Adipocyte (in vitro differentiated cells): ENCODE data around the gene FRRS1.

ENCODE experiments used
- DNase-seq: peaks from one replicate; pipeline ENCODE4 v3.0.0-alpha.2; 2015; ENCODE audit warnings: low read depth
- H3K27me3 ChIP-seq: replicated peaks from 2 replicates; pipeline ENCODE4 v1.7.0; 2013; ENCODE audit warnings: mild to moderate bottlenecking, low read length, moderate library complexity; ENCODE audit not compliant: control insufficient read depth, insufficient read depth
- H3K36me3 ChIP-seq: 2 replicates; pipeline ENCODE4 v1.7.0; 2013; ENCODE audit warnings: low read length, mild to moderate bottlenecking, moderate library complexity; ENCODE audit not compliant: control insufficient read depth, insufficient read depth, severe bottlenecking
- H3K4me1 ChIP-seq: 2 replicates; pipeline ENCODE4 v1.7.0; 2013; ENCODE audit warnings: mild to moderate bottlenecking, low read length, moderate library complexity; ENCODE audit not compliant: control insufficient read depth, insufficient read depth
- H3K4me3 ChIP-seq: 2 replicates; pipeline ENCODE4 v1.7.0; 2013; ENCODE audit warnings: mild to moderate bottlenecking, low read length, moderate library complexity
- H3K9ac ChIP-seq: 2 replicates; pipeline ENCODE4 v1.7.0; 2013; ENCODE audit warnings: mild to moderate bottlenecking, low read length, moderate library complexity
- H3K9me3 ChIP-seq: 2 replicates; pipeline ENCODE4 v1.7.0; 2013; ENCODE audit warnings: mild to moderate bottlenecking, low read length, moderate library complexity; ENCODE audit not compliant: control insufficient read depth

The FRRS1 gene

DNA sequence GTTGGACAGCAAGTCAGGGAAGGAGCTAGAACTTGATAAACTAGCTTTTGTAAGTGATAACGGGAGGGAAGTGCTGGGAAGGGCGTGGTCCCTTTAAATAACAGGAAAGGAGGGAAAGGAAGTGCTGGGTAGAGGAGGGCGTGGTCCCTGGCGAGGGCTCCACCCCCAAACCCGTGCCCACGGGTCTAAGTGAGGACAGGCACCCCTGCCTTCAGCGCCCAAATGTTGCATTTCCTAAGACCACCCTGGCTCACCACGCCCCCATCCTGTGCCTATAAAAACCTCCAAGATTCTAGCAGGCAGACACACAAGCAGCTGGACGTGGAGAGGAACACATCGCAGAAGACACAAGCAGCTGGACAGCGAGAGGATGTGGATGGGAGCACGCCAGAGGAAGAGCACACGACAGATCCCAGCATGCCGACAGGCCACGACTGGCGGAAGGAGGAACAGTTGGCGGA lies 62.0 kb downstream of the FRRS1 start:
- Histone ChIP-seq H3K36me3 (no peaks in the 10 kb centered on the region), H3K9me3 (no peaks in the 10 kb centered on the region), H3K9ac (no peak overlapping the region), H3K4me3 (no peak overlapping the region), H3K4me1 (peaks cover 25% of the 10 kb centered on the region), H3K27me3 (no peaks in the 10 kb centered on the region)
- DNase-seq: no peak

DNA sequence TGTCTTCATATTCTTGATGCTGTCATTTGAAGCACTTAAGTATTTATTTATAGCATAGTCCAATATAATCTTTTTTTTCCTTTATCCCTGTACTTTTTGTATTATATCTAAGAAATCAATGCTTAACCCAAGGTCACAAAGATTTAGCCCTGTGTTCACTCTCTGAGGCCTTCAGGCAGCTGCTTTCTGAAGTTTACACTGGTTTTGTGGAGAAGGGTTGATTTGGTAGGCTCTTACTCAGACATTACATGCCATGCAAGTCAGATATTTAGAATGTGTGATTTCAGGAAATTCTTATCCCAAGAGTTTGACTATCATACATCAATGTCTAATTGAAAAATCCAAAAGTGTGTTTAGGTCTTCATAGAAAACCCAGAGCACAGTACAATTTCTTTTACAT lies 64.2 kb downstream of the FRRS1 start:
- Histone ChIP-seq H3K9ac (no peak overlapping the region), H3K36me3 (no peaks in the 10 kb centered on the region), H3K9me3 (no peaks in the 10 kb centered on the region), H3K27me3 (no peaks in the 10 kb centered on the region), H3K4me1 (peaks cover 27% of the 10 kb centered on the region), H3K4me3 (no peak overlapping the region)
- no peak for DNase-seq

DNA sequence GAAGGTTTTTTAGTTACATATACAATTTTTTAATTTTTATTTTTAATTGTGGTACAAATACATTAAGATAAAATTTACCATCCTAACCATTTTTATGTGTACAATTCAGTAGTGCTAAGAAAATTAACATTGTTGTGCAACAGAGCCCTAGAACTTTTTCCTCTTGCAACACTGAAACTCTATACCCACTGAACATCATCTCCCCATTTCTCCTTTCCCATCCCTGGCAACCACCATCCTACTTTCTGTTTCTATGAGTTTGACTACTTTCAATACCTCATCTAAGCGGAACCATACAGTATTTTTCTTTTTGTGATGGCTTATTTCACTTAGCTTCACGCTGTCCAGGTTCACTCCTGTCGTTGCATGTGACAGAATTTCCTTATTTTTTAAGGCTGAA lies 66.4 kb downstream of the FRRS1 start:
- Histone ChIP-seq H3K9ac (no peak overlapping the region), H3K36me3 (peaks cover 8% of the 10 kb centered on the region), H3K27me3 (no peaks in the 10 kb centered on the region), H3K9me3 (no peaks in the 10 kb centered on the region), H3K4me3 (peak overlapping the region; percentile 26), H3K4me1 (peaks cover 16% of the 10 kb centered on the region)
- DNase-seq: peak; percentile 62

DNA sequence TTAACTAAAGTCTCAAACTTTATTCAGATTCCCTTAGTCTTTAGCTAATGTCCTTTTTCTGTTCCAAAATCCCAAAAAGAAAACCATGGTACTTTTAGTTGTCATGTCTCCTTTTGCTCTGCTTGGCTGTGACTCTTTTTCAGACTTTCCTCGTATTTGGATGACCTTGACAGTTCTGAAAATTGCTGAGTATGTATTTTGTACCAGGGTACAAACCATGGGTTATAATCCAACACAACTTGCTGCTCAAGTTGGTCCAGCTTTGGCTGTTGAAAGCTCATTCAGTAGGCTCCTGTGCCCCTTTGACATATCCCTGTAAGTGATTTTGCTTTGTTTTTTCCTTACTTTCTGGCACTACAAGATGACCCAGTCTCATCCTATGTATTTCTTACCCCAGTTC lies 68.9 kb downstream of the FRRS1 start:
- no peak overlapping the region for H3K4me3 ChIP-seq
- no peaks in the 10 kb centered on the region for H3K27me3 ChIP-seq
- peaks cover 31% of the 10 kb centered on the region for H3K36me3 ChIP-seq
- peaks cover 13% of the 10 kb centered on the region for H3K4me1 ChIP-seq
- H3K9me3 ChIP-seq: no peaks in the 10 kb centered on the region
- DNase-seq: no peak
- H3K9ac ChIP-seq: no peak overlapping the region

DNA sequence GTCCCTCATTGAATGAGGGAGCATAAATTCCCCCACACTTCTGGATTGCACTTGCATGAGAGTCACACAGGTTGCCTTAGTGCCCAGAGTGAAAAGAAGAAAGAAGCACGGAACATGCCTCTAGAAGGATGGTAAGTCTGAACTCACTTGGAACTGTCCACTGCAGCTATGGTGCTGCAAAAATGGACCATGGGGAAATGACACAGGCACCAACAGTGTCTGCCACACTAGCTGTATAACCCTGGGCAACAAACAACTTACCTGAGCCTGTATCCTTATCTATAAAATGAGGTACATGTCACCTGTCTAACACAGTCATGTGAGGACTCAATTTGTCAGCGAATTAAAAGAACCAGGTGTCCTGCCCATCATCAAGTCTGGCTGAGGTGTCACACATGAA lies 69.8 kb downstream of the FRRS1 start:
- Histone ChIP-seq H3K9ac (no peak overlapping the region), H3K27me3 (no peaks in the 10 kb centered on the region), H3K4me1 (peaks cover 13% of the 10 kb centered on the region), H3K4me3 (no peak overlapping the region), H3K36me3 (peaks cover 41% of the 10 kb centered on the region), H3K9me3 (no peaks in the 10 kb centered on the region)
- DNase-seq: no peak

DNA sequence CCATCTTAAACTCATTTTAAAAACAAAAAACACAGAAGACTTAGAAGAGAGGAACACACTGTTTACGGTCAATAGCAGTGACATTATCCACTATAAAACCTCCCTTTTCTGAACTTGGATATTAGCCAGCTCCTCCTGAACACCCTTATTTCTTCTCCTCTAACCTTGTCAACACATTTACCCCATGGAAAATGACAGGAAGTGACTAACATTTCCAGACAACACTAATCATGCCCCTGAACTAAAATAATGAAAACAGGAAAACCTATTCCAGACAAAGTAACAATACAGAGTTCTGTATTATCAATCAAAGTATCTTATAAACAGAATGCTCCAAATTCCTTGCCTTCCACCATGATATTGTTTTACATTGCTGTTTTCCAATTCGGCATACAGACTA lies 75.3 kb downstream of the FRRS1 start:
- no peak for DNase-seq
- Histone ChIP-seq H3K27me3 (no peaks in the 10 kb centered on the region), H3K9ac (no peak overlapping the region), H3K4me3 (no peak overlapping the region), H3K4me1 (peaks cover 4% of the 10 kb centered on the region), H3K9me3 (no peaks in the 10 kb centered on the region), H3K36me3 (peaks cover 86% of the 10 kb centered on the region)

DNA sequence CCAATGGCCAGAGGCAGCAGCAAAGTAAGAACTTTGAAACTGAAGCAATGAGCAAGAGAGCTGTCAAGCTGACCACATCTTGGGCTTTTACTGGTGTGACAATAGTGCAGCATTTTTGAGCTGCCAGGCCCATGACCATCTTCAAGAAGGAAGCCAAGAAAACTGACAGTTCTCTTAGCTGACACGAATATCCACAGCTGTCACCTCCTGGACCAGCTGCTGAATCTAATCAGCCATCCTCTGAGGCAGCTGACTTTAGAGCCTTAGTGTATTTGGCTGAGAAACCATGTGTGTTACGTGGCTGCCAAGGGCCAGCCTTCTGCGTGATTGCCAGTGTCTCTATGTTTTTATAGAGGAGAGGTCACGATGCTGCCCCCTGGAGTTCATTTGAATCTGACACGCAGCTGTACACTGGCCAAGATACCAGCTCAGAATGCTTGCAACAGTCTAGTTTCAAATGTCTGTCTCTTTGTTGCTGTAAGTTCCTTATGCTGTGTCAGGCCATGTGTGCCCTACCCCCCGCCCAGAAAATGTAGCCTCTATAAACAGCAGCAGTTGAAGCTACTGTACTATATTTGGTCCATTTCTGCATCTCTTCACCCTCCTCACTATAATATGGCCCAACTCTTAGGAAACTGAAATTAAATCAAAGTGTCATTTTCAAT lies 80.8 kb downstream of the FRRS1 start:
- Histone ChIP-seq H3K9me3 (no peaks in the 10 kb centered on the region), H3K9ac (peak overlapping the region; percentile 40), H3K4me3 (peak overlapping the region; percentile 7), H3K4me1 (peaks cover 41% of the 10 kb centered on the region), H3K36me3 (peaks cover 40% of the 10 kb centered on the region), H3K27me3 (no peaks in the 10 kb centered on the region)
- DNase-seq: peak; percentile 95

DNA sequence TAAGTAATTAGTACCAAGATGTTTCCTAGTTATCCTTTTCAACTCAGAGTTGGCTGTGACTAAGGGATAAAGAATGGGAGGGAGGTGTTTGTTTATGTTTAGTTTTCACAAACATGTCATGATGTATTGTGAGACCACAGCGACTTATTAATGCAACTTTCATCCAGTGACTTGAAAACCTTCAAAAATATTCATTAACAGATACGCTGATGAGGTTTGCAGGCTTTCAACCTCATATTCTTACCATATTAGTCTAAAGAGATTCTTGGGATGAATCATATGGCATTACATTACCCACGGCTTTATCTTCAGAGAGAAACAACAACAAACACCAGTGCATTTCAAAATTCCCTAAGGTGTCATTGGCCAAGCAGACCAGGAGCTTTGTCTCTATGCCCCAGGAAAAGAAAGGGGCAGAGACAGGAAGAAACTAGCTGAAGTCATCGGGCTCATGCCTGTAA lies 84.1 kb downstream of the FRRS1 start:
- Histone ChIP-seq H3K4me3 (no peak overlapping the region), H3K4me1 (peaks cover 50% of the 10 kb centered on the region), H3K9ac (no peak overlapping the region), H3K9me3 (no peaks in the 10 kb centered on the region), H3K36me3 (peaks cover 34% of the 10 kb centered on the region), H3K27me3 (no peaks in the 10 kb centered on the region)
- peak; percentile 74 for DNase-seq

DNA sequence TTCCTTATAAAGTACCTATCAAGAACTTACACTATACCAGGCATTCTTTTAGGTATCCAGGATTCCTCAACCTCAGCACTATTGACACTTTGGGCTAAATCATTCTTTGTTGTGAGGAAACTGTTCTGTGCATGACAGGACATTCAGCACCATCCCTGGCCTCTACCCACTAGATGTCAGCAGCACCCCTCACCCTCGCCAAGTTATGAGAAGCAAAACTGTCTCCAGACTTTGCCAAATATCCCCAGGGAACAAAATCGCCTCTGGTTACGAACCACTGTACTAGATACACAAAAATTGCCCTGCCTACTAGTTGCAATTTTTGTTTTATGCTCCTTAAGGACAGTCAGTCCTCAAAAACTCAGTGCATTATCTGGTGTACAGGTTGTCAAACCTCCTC lies 84.9 kb downstream of the FRRS1 start:
- no peaks in the 10 kb centered on the region for H3K27me3 ChIP-seq
- no peaks in the 10 kb centered on the region for H3K9me3 ChIP-seq
- no peak overlapping the region for H3K9ac ChIP-seq
- H3K4me1 ChIP-seq: peaks cover 56% of the 10 kb centered on the region
- H3K36me3 ChIP-seq: peaks cover 32% of the 10 kb centered on the region
- peak; percentile 22 for DNase-seq
- H3K4me3 ChIP-seq: no peak overlapping the region

DNA sequence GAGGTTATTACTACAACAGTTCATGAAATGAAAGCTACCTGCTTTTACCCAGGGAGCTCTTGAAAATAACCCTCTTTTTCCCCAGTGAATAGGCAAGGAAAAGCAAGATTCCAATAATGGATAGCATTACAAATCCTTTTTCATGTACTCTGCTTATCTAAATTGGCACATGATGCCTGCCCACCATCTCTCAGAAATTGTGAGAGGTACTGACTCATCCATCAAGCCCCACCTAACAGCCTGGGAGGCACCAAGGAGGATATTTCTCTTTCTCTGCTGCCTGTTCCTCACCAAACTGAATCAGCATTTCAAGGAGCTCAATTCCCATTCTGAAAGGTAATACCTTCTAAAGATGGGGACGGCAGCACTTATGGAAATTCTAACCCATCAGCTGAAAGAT lies 86.2 kb downstream of the FRRS1 start:
- H3K9ac ChIP-seq: no peak overlapping the region
- no peaks in the 10 kb centered on the region for H3K27me3 ChIP-seq
- peaks cover 32% of the 10 kb centered on the region for H3K36me3 ChIP-seq
- DNase-seq: peak; percentile 36
- H3K9me3 ChIP-seq: no peaks in the 10 kb centered on the region
- H3K4me3 ChIP-seq: no peak overlapping the region
- peaks cover 56% of the 10 kb centered on the region for H3K4me1 ChIP-seq

DNA sequence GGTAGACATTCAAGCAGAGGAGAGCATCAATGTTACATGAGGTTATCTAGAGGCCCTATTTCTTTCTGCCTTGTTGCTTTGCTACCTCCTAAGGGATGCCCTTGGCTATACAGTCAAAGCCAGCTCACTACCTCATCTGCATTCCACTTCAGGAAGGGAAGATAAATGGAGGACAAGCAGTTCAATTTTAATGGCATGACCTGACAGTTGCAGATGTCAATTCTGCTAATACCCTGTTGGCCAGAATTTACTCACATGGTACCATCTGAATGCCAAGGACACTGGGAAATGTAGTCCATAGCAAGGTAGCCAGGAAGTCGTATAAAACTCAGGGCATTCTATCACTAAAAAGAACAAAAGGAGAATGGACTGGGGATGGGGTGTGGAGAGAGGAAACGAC lies 89.0 kb downstream of the FRRS1 start:
- Histone ChIP-seq H3K36me3 (peaks cover 46% of the 10 kb centered on the region), H3K27me3 (no peaks in the 10 kb centered on the region), H3K4me1 (peaks cover 66% of the 10 kb centered on the region), H3K4me3 (no peak overlapping the region), H3K9ac (no peak overlapping the region), H3K9me3 (no peaks in the 10 kb centered on the region)
- no peak for DNase-seq

DNA sequence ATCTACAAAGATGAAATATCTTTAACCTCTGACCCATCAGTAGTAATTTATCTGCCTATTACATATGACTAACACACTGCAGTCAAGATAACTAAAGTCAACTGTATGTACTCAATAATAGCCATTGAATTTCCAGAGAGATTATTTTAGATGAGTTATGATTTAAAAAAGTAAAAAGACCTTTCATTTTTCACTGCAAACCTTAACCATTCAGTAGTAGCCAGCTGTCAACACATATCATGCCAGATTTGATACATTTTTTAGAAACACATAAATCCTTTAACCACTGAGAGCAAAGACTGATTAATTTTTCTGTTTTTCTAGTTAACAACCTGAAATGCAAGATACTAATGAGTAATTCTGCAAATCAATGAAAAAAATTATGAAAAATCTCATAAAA lies 89.6 kb downstream of the FRRS1 start:
- H3K4me1 ChIP-seq: peaks cover 66% of the 10 kb centered on the region
- no peak for DNase-seq
- no peaks in the 10 kb centered on the region for H3K27me3 ChIP-seq
- no peak overlapping the region for H3K9ac ChIP-seq
- no peak overlapping the region for H3K4me3 ChIP-seq
- no peaks in the 10 kb centered on the region for H3K9me3 ChIP-seq
- peaks cover 46% of the 10 kb centered on the region for H3K36me3 ChIP-seq
